Measurements from ENCODE around the gene PRR14L. TPM values are rescaled to one million over a fixed set of nuclear protein-coding genes. Genes with fewer than 3 reads are reported as not detected.
A peak's percentile ranks its signal among the peaks of the same experiment; 100 is the strongest.
"Not testable (repeated sequence)": the region's sequence is repeated elsewhere in the genome, so short reads cannot be mapped to it uniquely, and the experiment has no call there.

The PRR14L gene
- total RNA-seq, 1 experiment from 2014 or later, result 23.7 TPM

DNA sequence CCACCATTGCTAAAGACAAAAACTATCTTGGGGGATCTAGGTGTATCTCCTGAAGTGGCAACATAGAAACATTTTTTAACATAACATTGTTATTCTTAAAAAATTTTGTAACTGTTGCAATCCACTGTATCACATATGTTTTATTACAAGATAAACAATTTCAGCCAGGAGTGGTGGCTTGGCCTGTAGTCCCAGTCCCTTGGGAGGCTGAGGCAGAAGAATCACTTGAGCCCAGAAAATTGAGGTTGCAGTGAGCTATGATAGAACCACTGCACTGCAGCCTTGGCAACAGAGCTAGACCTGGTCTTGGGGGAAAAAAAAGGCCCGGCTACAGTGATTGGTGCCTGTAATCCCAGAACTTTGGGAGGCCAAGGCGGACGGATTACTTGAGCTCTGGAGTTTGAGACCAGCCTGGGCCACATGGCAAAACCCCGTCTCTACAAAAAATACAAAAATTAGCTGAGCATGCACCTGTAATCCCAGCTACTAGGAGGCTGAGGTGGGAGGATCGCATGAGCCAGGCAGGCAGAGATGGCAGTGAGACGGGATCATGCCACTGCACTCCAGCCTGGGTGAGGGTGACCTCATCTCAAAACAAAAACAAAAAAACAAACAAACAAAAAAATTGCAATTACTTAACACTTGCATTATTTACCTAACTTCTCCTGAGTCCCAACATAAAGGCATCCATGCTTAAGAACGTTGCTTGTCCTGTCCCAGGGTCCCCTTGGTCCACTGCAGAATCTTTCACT, 2.3 kb upstream of the PRR14L start:
- peak overlapping the region; percentile 67 for H3K4me3 ChIP-seq
- no peaks in the 10 kb centered on the region for H3K9me3 ChIP-seq (replicated peaks)
- H3K4me1 ChIP-seq, result peaks cover 14% of the 10 kb centered on the region; the same call in 1 of the 2 replicates
- peak in 1 of 2 experiments; percentile 9 for DNase-seq
- H3K36me3 ChIP-seq, result no peaks in the 10 kb centered on the region
- H3K27me3 ChIP-seq, result no peaks in the 10 kb centered on the region
- peak overlapping the region; percentile 86; the same call in 1 of the 2 replicates for H3K27ac ChIP-seq

DNA sequence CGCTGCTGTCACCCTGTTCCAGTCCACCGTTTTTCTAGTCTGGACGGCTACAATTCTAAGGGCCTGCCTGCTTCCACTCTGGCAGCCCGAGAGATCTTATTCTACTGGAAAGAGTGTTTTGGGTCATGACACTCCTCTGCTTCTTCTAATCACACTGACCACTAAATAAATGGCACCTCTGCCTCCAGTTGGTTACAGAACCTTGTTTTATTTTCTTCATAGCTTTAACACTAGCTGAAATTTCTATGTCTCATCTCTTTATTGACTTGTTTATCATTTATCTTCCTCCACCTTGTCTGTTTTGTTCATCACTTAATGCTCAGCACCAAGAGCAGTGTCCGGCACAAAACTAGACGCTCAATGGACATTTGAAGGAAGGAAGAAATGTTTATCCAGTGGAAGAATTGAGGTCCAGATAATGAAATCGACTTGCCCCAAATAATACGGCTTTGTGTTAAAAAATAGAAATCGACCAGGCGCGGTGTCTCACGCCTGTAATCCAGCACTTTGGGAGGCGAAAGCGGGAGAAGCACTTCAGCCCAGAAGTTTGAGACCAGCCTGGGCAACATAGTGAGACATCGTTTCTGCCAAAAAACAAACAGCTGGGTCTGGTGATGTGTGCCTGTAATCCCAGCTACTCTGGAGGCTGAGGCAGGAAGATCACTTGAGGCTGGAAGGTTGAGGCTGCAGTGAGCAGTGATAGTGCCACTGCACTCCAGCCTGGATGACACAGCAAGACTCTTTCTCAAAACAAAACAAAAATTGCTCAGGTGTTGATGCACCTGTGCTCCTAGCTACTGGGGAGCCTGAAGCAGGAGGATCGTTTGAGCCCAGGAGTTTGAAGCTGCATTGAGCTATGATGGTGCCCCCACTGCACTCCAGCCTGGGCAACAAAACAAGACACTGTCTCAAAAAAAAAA, 693 bp upstream of the PRR14L start:
- Histone ChIP-seq H3K27ac (peak overlapping the region; percentile 74), H3K36me3 (peaks cover 2% of the 10 kb centered on the region; the same call in 1 of the 2 replicates), H3K27me3 (no peaks in the 10 kb centered on the region), H3K4me1 (peaks cover 14% of the 10 kb centered on the region; the same call in 1 of the 2 replicates), H3K4me3 (peak overlapping the region; percentile 86), H3K9me3 (replicated peaks) (no peaks in the 10 kb centered on the region)
- no peak for DNase-seq

DNA sequence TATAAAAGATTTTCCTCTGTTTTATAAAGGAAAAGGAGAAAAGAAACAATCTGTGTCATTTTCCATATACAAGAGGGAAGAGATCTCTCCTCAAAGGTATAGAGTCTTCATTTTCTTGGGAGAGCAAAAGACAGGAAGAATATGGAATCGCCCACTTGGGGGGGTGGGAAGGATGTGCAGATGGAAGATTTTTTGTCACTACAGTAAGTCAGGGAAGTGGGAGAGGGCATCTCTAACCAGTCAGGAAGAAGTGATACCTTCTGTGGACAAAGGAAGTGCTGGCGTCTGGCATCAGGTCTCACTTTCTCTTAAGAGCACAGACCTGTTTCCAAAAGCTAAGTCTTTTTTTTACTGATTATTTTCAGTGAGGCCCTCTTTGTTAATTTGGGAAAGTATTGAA, 1.4 kb downstream of the PRR14L start:
- Histone ChIP-seq H3K36me3 (peaks cover 2% of the 10 kb centered on the region; the same call in 1 of the 2 replicates), H3K27me3 (no peaks in the 10 kb centered on the region)

DNA sequence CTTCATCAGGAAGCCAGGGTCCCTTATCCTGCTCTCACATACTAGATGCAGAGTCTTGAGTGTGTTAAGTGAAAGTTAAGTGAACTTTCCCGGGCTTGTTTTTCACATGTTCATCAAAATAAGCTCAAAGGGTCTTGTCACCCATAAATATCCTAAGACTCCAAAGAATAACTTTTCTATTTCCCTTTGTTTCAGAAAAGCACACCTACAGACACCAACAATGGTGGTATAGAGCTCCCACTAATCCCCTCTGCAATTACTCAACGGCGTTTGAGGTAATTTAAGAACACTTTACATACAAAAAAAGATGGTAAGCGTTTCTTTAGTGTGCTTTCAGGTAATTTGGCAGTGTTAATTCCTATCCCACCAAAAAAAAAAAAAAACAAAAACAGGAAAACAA, 2.5 kb downstream of the PRR14L start:
- DNase-seq, result no peak
- peaks cover 10% of the 10 kb centered on the region; the same call in 1 of the 2 replicates for H3K4me1 ChIP-seq
- no peak overlapping the region for H3K27ac ChIP-seq
- no peak overlapping the region for H3K4me3 ChIP-seq
- H3K36me3 ChIP-seq, result peaks cover 2% of the 10 kb centered on the region; the same call in 1 of the 2 replicates
- H3K27me3 ChIP-seq, result no peaks in the 10 kb centered on the region
- no peaks in the 10 kb centered on the region for H3K9me3 ChIP-seq (replicated peaks)

More for the DNA sequence above, 1.4 kb downstream of the PRR14L start:
- H3K27ac ChIP-seq, result no peak overlapping the region
- H3K4me3 ChIP-seq, result peak overlapping the region; percentile 86
- H3K9me3 ChIP-seq (replicated peaks), result no peaks in the 10 kb centered on the region
- DNase-seq, result no peak
- peaks cover 10% of the 10 kb centered on the region; the same call in 1 of the 2 replicates for H3K4me1 ChIP-seq

DNA sequence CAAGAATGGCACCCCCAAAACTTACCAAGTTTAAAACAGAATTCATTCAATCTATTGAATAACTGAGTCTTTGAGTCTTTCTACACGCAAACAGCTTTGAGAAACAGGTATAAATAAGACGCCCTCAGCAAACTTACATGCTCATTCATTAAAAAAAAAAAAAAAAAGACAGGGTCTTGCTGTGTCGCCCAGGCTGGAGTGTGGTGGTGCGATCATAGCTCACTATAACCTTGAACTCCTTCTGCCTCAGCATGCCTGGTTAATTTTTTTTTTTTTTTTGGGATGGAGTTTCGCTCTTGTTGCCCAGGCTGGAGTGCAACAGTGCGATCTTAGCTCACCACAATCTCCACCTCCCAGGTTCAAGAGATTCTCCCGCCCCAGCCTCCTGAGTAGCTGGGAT, 6.1 kb downstream of the PRR14L start:
- peaks cover 6% of the 10 kb centered on the region for H3K36me3 ChIP-seq
- DNase-seq, result no peak
- peaks cover 5% of the 10 kb centered on the region; the same call in 1 of the 2 replicates for H3K4me1 ChIP-seq
- no peaks in the 10 kb centered on the region for H3K27me3 ChIP-seq
- no peak overlapping the region for H3K27ac ChIP-seq
- no peak overlapping the region for H3K4me3 ChIP-seq
- H3K9me3 ChIP-seq (replicated peaks), result no peaks in the 10 kb centered on the region

DNA sequence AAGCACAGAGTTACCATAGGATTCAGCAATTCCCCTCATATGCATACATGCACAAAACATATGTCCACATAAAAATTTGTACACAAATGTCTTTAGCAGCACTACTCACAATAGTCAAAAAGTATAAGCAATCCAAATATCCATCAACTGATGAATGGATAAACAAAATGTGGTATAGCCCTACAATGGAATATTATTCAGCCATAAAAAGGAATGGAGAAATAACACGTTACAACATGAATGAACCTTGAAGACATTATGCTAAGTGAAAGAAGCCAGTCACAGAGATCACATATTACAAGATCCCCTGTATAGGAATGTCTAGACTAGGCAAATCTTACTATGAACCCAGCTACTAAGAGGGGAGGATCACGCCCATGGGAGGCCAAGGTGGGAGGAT, 7.2 kb downstream of the PRR14L start:
- Histone ChIP-seq H3K27me3 (no peaks in the 10 kb centered on the region), H3K4me3 (no peak overlapping the region), H3K36me3 (peaks cover 6% of the 10 kb centered on the region), H3K9me3 (replicated peaks) (no peaks in the 10 kb centered on the region), H3K4me1 (no peaks in the 10 kb centered on the region), H3K27ac (no peak overlapping the region)
- DNase-seq, result no peak

DNA sequence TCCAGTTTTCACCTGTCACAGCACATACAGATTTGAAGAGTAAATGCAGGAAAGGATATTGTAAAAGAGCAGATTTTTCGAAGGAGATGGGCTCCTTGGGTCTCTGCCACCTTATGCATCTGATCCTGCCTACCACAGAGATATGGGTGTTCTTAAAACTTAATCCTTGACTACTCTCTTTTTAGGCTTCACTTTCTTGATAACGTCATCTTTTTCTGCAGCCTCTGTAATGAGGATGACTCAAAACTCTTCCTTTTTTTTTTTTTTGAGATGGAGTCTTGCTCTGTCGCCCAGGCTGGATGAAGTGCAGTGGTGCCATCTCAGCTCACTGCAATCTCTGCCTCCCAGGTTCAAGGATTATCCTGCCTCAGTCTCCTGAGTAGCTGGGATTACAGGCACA, 7.8 kb downstream of the PRR14L start:
- no peak for DNase-seq
- Histone ChIP-seq H3K36me3 (peaks cover 6% of the 10 kb centered on the region), H3K4me3 (no peak overlapping the region), H3K9me3 (replicated peaks) (no peaks in the 10 kb centered on the region), H3K27ac (no peak overlapping the region), H3K27me3 (no peaks in the 10 kb centered on the region), H3K4me1 (no peaks in the 10 kb centered on the region)

DNA sequence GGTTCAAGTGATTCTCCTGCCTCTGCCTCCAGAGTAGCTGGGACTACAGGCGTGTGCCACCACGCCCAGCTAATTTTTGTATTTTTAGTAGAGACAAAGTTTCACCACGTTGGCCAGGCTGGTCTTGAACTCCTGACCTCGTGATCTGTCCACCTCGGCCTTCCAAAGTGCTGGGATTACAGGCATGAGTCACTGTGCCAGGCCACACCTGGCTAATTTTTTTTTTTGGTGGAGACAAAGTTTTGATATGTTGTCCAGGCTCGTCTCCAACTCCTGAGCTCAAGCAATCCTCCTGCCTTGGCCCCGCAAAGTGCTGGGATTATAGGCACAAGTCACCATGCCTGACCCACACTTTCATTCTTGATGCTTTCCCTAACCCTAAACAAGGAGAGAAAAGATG, 9.6 kb downstream of the PRR14L start:
- not testable (repeated sequence) for H3K27me3 ChIP-seq; H3K27ac ChIP-seq; DNase-seq; H3K36me3 ChIP-seq; H3K9me3 ChIP-seq (replicated peaks); H3K4me1 ChIP-seq; H3K4me3 ChIP-seq

DNA sequence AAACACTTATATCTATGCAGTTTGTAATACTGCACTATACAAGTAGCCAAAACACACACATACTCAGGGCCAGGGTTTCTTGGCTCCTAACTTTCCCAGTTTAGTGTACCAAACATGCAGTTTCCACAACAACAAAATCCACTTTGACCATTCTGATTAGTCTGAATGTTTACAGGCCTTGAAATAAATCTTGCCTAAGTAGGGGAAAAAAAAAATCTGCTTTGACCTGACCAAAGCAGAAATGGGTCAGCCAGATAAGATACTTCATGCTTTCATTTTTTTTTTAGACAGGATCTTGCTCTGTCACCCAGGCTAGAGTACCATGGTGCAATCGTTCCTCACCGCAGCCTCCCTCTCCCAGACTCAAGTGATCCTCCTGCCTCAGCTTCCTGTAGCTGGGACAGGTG, 10.1 kb downstream of the PRR14L start:
- no peaks in the 10 kb centered on the region for H3K27me3 ChIP-seq
- no peak overlapping the region for H3K27ac ChIP-seq
- no peak for DNase-seq
- no peaks in the 10 kb centered on the region for H3K4me1 ChIP-seq
- H3K36me3 ChIP-seq, result peaks cover 3% of the 10 kb centered on the region; the same call in 1 of the 2 replicates
- H3K9me3 ChIP-seq (replicated peaks), result no peaks in the 10 kb centered on the region
- no peak overlapping the region for H3K4me3 ChIP-seq

DNA sequence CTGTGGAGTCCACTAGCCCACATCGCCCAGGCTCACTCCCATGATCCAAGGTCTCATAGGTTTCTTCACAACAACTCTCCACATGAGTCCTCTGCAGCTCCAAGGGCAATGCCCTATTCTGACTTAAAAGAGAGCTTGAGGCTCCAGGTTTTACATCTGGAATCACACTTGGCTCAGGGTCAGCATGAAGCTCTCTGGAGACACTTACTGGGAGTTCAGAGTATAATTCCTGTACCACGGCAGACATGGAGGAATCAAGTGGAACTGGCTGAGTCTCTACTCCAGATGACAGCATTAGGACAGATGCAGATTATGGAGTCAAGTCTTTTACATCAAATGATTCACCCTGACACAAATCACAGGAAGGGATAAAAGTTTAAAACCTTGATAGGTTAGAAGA, 11.4 kb downstream of the PRR14L start:
- Histone ChIP-seq H3K27ac (no peak overlapping the region), H3K36me3 (peaks cover 3% of the 10 kb centered on the region; the same call in 1 of the 2 replicates), H3K27me3 (no peaks in the 10 kb centered on the region), H3K4me1 (no peaks in the 10 kb centered on the region), H3K9me3 (replicated peaks) (no peaks in the 10 kb centered on the region), H3K4me3 (no peak overlapping the region)
- no peak for DNase-seq

DNA sequence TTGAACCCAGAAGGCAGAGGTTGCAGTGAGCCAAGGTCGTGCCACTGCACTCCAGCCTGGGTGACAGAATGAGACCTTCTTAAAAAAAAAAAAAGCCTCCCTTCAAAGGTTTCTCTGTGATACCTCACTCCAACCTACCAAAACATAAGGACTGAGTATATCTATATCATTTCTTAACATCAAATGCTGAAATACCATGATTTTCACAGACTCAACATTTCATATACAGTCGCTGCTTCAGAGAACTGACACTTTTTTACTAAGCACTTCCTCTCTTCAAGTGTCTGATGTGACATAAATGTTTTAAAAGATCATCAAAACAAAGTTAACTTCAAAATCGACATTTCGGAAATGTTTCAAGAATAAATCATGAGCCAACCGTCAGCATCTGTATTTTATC, 12.0 kb downstream of the PRR14L start:
- DNase-seq, result no peak
- Histone ChIP-seq H3K4me3 (no peak overlapping the region), H3K27ac (no peak overlapping the region), H3K9me3 (replicated peaks) (no peaks in the 10 kb centered on the region), H3K4me1 (no peaks in the 10 kb centered on the region), H3K27me3 (no peaks in the 10 kb centered on the region), H3K36me3 (peaks cover 3% of the 10 kb centered on the region; the same call in 1 of the 2 replicates)

DNA sequence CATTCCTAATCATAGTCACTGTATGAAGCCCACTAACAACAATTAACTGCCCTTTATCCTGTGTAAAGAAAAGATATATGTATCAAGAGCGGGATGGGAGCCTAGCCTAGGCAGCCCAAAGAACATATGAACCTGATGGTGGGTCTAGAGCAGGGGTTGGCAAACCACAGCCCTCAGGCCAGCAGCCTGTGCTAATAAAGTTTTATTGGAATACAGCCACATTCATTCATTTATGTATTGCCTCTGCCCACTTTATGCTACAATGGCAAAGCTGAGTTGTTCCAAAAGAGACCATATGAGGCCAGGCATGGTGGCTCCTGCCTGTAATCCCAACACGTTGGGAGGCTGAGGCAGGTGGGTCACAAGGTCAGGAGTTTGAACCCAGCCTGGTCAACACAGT, 13.5 kb downstream of the PRR14L start:
- no peak overlapping the region for H3K4me3 ChIP-seq
- no peak overlapping the region for H3K27ac ChIP-seq
- no peaks in the 10 kb centered on the region for H3K27me3 ChIP-seq
- no peak for DNase-seq
- no peaks in the 10 kb centered on the region for H3K9me3 ChIP-seq (replicated peaks)
- H3K36me3 ChIP-seq, result peaks cover 3% of the 10 kb centered on the region; the same call in 1 of the 2 replicates
- no peaks in the 10 kb centered on the region for H3K4me1 ChIP-seq

DNA sequence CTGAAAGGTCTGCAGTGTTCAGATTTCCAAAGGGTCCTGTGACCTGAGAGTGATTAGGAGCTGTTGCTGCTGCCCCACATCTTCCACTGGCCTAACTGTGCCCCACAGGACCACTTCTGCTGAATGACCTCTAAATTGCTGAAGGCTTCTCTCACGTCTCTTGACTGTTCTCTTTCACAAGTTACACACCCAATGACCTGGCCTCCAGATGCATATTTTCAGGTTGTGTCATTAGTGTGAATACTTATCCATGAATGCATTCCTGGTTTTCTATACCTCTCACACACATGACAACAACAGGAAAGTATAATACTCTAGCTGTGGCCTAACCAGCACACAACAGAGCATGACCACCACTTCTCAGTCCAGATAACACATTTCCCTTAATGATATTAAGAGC, 15.4 kb downstream of the PRR14L start:
- Histone ChIP-seq H3K9me3 (replicated peaks) (no peaks in the 10 kb centered on the region), H3K27ac (no peak overlapping the region)
- no peak for DNase-seq

DNA sequence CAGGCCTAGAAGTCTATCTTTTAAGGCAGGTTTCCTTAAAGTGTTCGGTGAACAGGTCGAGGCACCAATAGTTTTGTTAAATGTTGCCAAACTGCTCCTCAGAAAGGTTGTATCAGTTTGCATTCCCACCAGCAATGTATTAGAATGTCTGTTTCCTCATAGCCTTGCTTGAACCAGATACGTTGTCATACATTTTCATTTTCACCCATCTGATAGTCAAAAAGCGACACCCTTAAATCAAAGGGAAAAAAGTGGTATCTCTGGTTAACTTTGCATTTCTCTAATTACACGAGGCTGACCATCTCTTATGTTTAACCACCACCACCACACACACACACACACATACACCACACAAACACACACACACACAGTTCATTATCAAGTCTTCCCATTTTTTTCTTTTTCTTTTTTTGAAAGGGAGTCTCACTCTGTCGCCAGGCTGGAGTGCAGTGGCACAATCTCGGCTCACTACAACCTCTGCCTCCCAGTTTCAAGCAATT, 16.3 kb downstream of the PRR14L start:
- Histone ChIP-seq H3K4me3 (no peak overlapping the region), H3K36me3 (no peaks in the 10 kb centered on the region), H3K27me3 (no peaks in the 10 kb centered on the region), H3K27ac (no peak overlapping the region), H3K4me1 (no peaks in the 10 kb centered on the region), H3K9me3 (replicated peaks) (no peaks in the 10 kb centered on the region)
- no peak for DNase-seq

More for the DNA sequence above, 15.4 kb downstream of the PRR14L start:
- no peaks in the 10 kb centered on the region for H3K27me3 ChIP-seq
- H3K36me3 ChIP-seq, result peaks cover 3% of the 10 kb centered on the region; the same call in 1 of the 2 replicates
- no peak overlapping the region for H3K4me3 ChIP-seq
- H3K4me1 ChIP-seq, result no peaks in the 10 kb centered on the region

Data from SJCRH30 (cell line).